ENCODE data around the gene GLI3.
A peak's percentile ranks its signal among the peaks of the same experiment; 100 is the strongest.

GLI3 gene

DNA sequence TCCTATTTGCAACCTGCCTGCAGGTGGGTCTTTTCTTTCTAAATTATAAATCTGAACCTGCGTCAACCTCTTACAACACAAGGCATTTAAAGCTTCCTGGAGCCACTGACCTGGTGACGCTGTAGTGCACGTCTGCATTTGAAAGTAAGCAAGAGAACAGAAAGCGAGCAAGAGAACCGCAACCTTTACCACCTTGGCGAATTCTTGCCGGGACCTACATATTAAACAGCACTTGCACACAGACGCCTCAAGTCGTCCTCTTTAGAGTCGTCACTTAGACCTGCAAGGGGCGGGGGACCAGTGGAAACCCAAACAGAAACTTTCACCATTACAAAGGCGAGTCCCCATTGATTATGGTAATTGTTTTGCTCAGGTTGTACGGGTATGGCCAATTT is 9.5 kb downstream of the GLI3 start:
- peaks cover 26 to 28% of the 10 kb centered on the region in 2 donors for H3K27me3 ChIP-seq (ENCODE audit: control insufficient read depth in 1 of 2, insufficient read depth in 2 of 2, low read length in 2 of 2)
- H3K27ac ChIP-seq (ENCODE audit: low read depth, low read length), result no peak overlapping the region
- H3K4me3 ChIP-seq (ENCODE audit: low read depth in 1 of 2, low read length in 2 of 2), result peak overlapping the region in 1 of 2 donors; percentile 7
- H3K9me3 ChIP-seq (ENCODE audit: control insufficient read depth in 1 of 2, low read length in 2 of 2), result no peaks in the 10 kb centered on the region
- no peak overlapping the region for H3K9ac ChIP-seq (ENCODE audit: low read depth in 1 of 2, low read length in 2 of 2)
- H3K4me1 ChIP-seq (ENCODE audit: control insufficient read depth in 1 of 2, insufficient read depth in 2 of 2, low read length in 2 of 2), result no peaks in the 10 kb centered on the region
- H3K36me3 ChIP-seq (ENCODE audit: control insufficient read depth in 1 of 2, insufficient read depth in 2 of 2, low read length in 2 of 2), result no peaks in the 10 kb centered on the region

DNA sequence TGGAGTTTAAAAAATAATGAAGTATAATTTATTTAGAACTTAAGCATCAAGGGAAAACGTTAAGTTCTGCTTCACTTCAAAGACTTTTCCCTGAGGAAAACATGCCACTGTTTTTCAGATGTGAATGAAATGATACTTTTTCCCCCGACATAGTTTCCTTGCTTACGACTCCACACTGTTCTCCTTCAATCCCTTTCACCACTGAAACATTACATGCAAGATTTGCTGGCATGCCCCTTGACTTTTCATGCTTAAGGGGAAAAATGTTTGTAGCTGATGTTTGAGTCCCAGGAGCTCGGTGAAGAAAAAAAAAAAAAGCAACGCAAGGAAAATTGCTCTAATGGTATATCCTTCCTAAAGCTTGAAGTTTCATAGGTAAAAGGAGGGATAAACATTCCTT is 10.0 kb downstream of the GLI3 start:
- H3K9me3 ChIP-seq (ENCODE audit: control insufficient read depth in 1 of 2, low read length in 2 of 2), result no peaks in the 10 kb centered on the region
- H3K27me3 ChIP-seq (ENCODE audit: control insufficient read depth in 1 of 2, insufficient read depth in 2 of 2, low read length in 2 of 2), result peaks cover 24 to 28% of the 10 kb centered on the region in 2 donors
- no peaks in the 10 kb centered on the region for H3K4me1 ChIP-seq (ENCODE audit: control insufficient read depth in 1 of 2, insufficient read depth in 2 of 2, low read length in 2 of 2)
- no peaks in the 10 kb centered on the region for H3K36me3 ChIP-seq (ENCODE audit: control insufficient read depth in 1 of 2, insufficient read depth in 2 of 2, low read length in 2 of 2)
- H3K4me3 ChIP-seq (ENCODE audit: low read depth in 1 of 2, low read length in 2 of 2), result no peak overlapping the region
- H3K27ac ChIP-seq (ENCODE audit: low read depth, low read length), result no peak overlapping the region
- H3K9ac ChIP-seq (ENCODE audit: low read depth in 1 of 2, low read length in 2 of 2), result no peak overlapping the region

DNA sequence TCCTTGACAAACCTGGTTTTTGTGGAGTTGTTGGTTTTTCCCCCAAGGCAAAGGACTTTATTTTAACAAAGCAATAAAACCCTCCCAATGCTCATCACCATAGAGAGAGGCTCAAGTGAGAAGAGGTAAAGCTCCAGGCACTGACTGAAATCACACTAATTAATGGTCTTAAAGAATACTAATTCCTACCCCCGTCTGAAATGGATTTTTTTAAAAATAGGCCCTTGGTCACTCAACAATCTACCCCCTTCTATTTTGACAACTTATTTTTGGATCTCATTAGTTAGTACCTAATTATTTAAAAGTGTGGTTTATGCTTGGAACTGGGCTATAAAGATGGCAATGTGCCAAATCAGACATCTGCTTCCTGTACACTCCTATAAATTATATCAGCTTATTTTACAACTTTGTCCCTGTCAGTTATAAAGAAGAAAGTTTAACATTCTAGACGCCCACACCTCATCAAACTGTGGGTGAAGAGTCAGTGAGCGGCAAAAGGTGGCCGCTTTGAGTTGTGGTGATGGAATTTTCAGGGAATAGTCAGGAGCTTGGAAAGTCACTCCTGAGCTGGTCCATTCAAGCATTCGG is 10.6 kb downstream of the GLI3 start:
- no peaks in the 10 kb centered on the region for H3K36me3 ChIP-seq (ENCODE audit: control insufficient read depth in 1 of 2, insufficient read depth in 2 of 2, low read length in 2 of 2)
- H3K9ac ChIP-seq (ENCODE audit: low read depth in 1 of 2, low read length in 2 of 2), result no peak overlapping the region
- H3K27ac ChIP-seq (ENCODE audit: low read depth, low read length), result no peak overlapping the region
- H3K4me1 ChIP-seq (ENCODE audit: control insufficient read depth in 1 of 2, insufficient read depth in 2 of 2, low read length in 2 of 2), result no peaks in the 10 kb centered on the region
- no peaks in the 10 kb centered on the region for H3K9me3 ChIP-seq (ENCODE audit: control insufficient read depth in 1 of 2, low read length in 2 of 2)
- H3K4me3 ChIP-seq (ENCODE audit: low read depth in 1 of 2, low read length in 2 of 2), result no peak overlapping the region
- H3K27me3 ChIP-seq (ENCODE audit: control insufficient read depth in 1 of 2, insufficient read depth in 2 of 2, low read length in 2 of 2), result peaks cover 24 to 28% of the 10 kb centered on the region in 2 donors

DNA sequence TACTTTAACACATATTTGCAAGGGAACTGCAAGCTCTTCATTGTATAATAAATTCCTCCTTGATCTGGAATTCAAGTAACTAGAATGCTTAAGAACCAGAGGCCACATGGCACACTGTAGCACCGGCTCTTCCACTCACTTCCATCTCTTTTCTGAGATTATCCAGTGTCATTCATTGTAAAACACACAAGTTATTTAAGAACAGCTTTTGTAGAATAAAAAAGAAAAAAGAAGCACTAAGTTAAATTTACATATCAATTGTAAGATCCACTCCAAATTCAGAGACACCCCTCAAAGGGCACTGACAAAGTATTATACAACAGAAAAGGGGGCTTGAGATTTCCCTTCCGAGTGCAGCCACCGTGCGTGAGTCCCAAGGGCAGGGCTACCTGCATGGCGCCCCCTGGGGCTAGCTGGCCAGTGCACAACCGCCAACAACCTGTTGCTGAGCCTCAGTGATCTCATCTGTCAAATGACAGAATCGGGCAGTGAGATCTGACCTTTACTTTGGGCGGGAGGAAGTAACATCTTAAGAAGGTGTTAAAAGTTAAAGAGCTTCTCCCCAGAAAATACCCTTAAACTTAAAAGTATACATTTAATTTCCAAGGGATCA is 12.5 kb downstream of the GLI3 start:
- Histone ChIP-seq H3K9me3 (ENCODE audit: control insufficient read depth in 1 of 2, low read length in 2 of 2) (no peaks in the 10 kb centered on the region), H3K4me3 (ENCODE audit: low read depth in 1 of 2, low read length in 2 of 2) (no peak overlapping the region), H3K27ac (ENCODE audit: low read depth, low read length) (no peak overlapping the region), H3K4me1 (ENCODE audit: control insufficient read depth in 1 of 2, insufficient read depth in 2 of 2, low read length in 2 of 2) (no peaks in the 10 kb centered on the region), H3K27me3 (ENCODE audit: control insufficient read depth in 1 of 2, insufficient read depth in 2 of 2, low read length in 2 of 2) (peaks cover 22 to 24% of the 10 kb centered on the region in 2 donors), H3K9ac (ENCODE audit: low read depth in 1 of 2, low read length in 2 of 2) (no peak overlapping the region), H3K36me3 (ENCODE audit: control insufficient read depth in 1 of 2, insufficient read depth in 2 of 2, low read length in 2 of 2) (no peaks in the 10 kb centered on the region)

DNA sequence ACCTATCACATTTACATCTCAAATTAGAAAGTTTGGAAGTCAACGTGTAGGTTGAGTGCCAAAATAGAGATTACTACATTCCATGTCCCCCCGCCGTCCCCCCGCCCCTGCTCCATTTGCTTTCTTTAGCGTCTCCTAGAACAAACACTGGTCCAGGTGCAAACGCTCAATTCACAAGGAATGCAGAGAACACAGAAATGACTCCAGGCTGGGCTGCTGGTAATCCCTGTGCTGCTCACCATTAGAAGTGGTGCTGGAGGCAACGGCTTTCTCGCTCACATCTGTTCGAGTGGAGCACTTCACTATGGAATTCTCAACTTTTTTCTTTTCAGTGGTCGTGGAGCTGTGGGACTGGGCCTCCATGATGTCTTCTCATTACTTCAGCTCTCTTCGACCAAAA is 14.1 kb downstream of the GLI3 start:
- Histone ChIP-seq H3K9me3 (ENCODE audit: control insufficient read depth in 1 of 2, low read length in 2 of 2) (no peaks in the 10 kb centered on the region), H3K27ac (ENCODE audit: low read depth, low read length) (no peak overlapping the region), H3K4me1 (ENCODE audit: control insufficient read depth in 1 of 2, insufficient read depth in 2 of 2, low read length in 2 of 2) (no peaks in the 10 kb centered on the region), H3K27me3 (ENCODE audit: control insufficient read depth in 1 of 2, insufficient read depth in 2 of 2, low read length in 2 of 2) (peaks cover 9 to 10% of the 10 kb centered on the region in 2 donors), H3K4me3 (ENCODE audit: low read depth in 1 of 2, low read length in 2 of 2) (no peak overlapping the region), H3K36me3 (ENCODE audit: control insufficient read depth in 1 of 2, insufficient read depth in 2 of 2, low read length in 2 of 2) (no peaks in the 10 kb centered on the region), H3K9ac (ENCODE audit: low read depth in 1 of 2, low read length in 2 of 2) (no peak overlapping the region)

DNA sequence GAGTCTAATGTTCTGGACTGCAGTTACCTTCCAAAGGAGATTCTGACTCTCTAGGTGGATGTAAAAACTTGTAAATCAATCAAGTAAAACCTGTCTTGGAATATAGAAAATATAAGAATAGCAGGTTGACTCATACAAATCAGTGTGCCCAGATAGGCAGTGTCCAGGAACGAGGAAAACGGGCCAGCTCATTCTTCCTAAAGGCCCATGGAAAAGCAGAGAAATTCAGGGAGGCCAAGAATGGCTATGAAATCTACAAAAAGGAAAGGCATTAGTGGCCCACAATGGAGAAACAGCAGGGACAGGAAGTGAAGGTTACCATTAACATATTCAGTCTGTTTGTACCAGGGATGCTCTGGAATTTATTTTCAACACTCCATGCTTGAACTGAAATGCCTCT is 14.9 kb downstream of the GLI3 start:
- no peaks in the 10 kb centered on the region for H3K36me3 ChIP-seq (ENCODE audit: control insufficient read depth in 1 of 2, insufficient read depth in 2 of 2, low read length in 2 of 2)
- H3K9ac ChIP-seq (ENCODE audit: low read depth in 1 of 2, low read length in 2 of 2), result no peak overlapping the region
- H3K27ac ChIP-seq (ENCODE audit: low read depth, low read length), result no peak overlapping the region
- peaks cover 3% of the 10 kb centered on the region in 2 donors for H3K27me3 ChIP-seq (ENCODE audit: control insufficient read depth in 1 of 2, insufficient read depth in 2 of 2, low read length in 2 of 2)
- no peaks in the 10 kb centered on the region for H3K4me1 ChIP-seq (ENCODE audit: control insufficient read depth in 1 of 2, insufficient read depth in 2 of 2, low read length in 2 of 2)
- H3K4me3 ChIP-seq (ENCODE audit: low read depth in 1 of 2, low read length in 2 of 2), result no peak overlapping the region
- H3K9me3 ChIP-seq (ENCODE audit: control insufficient read depth in 1 of 2, low read length in 2 of 2), result no peaks in the 10 kb centered on the region

DNA sequence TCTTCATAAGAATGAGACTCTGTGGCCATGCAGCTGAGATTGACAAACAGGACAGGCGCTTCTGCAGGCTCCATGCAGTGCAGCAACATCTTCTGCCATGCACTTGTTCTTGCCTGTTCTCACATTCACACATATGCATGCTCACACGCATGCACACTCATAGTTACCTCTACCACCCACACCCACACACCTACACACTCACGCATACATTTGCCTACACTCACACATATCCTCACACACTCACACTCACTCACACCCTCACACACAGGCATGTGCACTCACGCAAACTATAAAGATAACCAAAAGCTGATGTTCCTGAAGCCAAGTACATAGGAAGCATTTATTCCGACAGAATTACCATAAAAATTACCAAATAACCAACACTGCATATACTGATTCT is 15.7 kb downstream of the GLI3 start:
- H3K9ac ChIP-seq (ENCODE audit: low read depth in 1 of 2, low read length in 2 of 2), result no peak overlapping the region
- no peaks in the 10 kb centered on the region for H3K27me3 ChIP-seq (ENCODE audit: control insufficient read depth in 1 of 2, insufficient read depth in 2 of 2, low read length in 2 of 2)
- no peak overlapping the region for H3K4me3 ChIP-seq (ENCODE audit: low read depth in 1 of 2, low read length in 2 of 2)
- no peaks in the 10 kb centered on the region for H3K4me1 ChIP-seq (ENCODE audit: control insufficient read depth in 1 of 2, insufficient read depth in 2 of 2, low read length in 2 of 2)
- no peak overlapping the region for H3K27ac ChIP-seq (ENCODE audit: low read depth, low read length)
- H3K36me3 ChIP-seq (ENCODE audit: control insufficient read depth in 1 of 2, insufficient read depth in 2 of 2, low read length in 2 of 2), result no peaks in the 10 kb centered on the region
- H3K9me3 ChIP-seq (ENCODE audit: control insufficient read depth in 1 of 2, low read length in 2 of 2), result no peaks in the 10 kb centered on the region

DNA sequence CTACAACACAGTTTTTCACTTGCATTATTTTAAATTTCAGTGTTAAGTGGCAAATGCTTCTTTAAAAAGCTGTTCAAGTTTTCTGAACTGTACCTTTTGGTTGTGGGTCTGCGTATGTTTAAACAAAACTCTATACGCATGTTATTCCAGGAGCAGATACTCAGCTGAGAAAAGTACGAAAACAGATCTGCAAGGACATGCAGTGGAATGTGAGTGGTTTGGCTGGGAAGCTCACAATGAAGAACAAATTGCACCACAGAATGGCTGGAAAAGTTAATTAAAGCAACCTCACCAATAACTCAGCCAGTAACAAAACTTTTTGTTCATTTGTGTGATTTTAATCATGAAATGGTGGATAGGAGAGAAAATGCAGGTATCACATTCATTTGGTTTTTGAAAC is 17.6 kb downstream of the GLI3 start:
- no peak overlapping the region for H3K4me3 ChIP-seq (ENCODE audit: low read depth in 1 of 2, low read length in 2 of 2)
- H3K27me3 ChIP-seq (ENCODE audit: control insufficient read depth in 1 of 2, insufficient read depth in 2 of 2, low read length in 2 of 2), result no peaks in the 10 kb centered on the region
- no peaks in the 10 kb centered on the region for H3K4me1 ChIP-seq (ENCODE audit: control insufficient read depth in 1 of 2, insufficient read depth in 2 of 2, low read length in 2 of 2)
- H3K9me3 ChIP-seq (ENCODE audit: control insufficient read depth in 1 of 2, low read length in 2 of 2), result no peaks in the 10 kb centered on the region
- no peaks in the 10 kb centered on the region for H3K36me3 ChIP-seq (ENCODE audit: control insufficient read depth in 1 of 2, insufficient read depth in 2 of 2, low read length in 2 of 2)
- H3K9ac ChIP-seq (ENCODE audit: low read depth in 1 of 2, low read length in 2 of 2), result no peak overlapping the region
- no peak overlapping the region for H3K27ac ChIP-seq (ENCODE audit: low read depth, low read length)

DNA sequence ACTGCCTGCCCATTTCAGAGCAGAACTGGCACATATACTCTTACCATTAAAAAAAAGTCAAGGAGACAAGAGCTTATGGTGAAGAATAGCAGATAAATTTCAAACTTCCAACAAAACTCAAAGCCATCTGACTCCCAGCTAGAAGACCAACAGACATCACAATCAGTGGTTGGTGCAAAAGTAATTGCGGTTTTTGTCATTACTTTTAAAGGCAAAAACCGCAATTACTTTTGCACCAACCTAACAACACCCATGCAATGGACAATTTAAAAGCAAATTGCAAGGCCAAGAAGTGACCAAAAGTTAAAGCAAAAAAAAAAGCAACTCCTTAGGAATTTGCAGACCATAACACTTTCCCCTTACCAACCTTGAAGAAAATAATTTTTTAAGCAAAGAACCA is 18.8 kb downstream of the GLI3 start:
- Histone ChIP-seq H3K27me3 (ENCODE audit: control insufficient read depth in 1 of 2, insufficient read depth in 2 of 2, low read length in 2 of 2) (no peaks in the 10 kb centered on the region), H3K9me3 (ENCODE audit: control insufficient read depth in 1 of 2, low read length in 2 of 2) (no peaks in the 10 kb centered on the region), H3K9ac (ENCODE audit: low read depth in 1 of 2, low read length in 2 of 2) (no peak overlapping the region), H3K27ac (ENCODE audit: low read depth, low read length) (no peak overlapping the region), H3K36me3 (ENCODE audit: control insufficient read depth in 1 of 2, insufficient read depth in 2 of 2, low read length in 2 of 2) (no peaks in the 10 kb centered on the region), H3K4me3 (ENCODE audit: low read depth in 1 of 2, low read length in 2 of 2) (no peak overlapping the region), H3K4me1 (ENCODE audit: control insufficient read depth in 1 of 2, insufficient read depth in 2 of 2, low read length in 2 of 2) (no peaks in the 10 kb centered on the region)

DNA sequence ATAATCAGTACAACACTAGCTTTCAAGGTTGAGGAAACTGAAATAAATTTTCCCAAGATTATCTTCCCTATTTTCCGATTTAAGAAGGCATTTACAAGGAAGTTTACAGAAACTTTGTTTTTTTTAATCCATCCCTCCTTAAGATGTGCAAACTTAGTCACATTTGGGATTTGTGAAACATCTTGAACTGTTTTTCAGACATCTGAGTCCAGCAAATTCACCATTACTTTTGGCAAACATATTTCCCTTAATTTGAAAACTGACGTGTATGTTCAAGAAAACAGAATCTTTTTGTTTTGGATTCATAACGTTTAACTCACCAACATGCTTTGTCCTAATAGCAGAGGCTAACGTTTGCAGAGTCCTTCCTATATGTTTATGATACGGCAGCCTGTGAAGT is 19.5 kb downstream of the GLI3 start:
- Histone ChIP-seq H3K4me3 (ENCODE audit: low read depth in 1 of 2, low read length in 2 of 2) (no peak overlapping the region), H3K36me3 (ENCODE audit: control insufficient read depth in 1 of 2, insufficient read depth in 2 of 2, low read length in 2 of 2) (no peaks in the 10 kb centered on the region), H3K27ac (ENCODE audit: low read depth, low read length) (no peak overlapping the region), H3K4me1 (ENCODE audit: control insufficient read depth in 1 of 2, insufficient read depth in 2 of 2, low read length in 2 of 2) (no peaks in the 10 kb centered on the region), H3K9me3 (ENCODE audit: control insufficient read depth in 1 of 2, low read length in 2 of 2) (no peaks in the 10 kb centered on the region), H3K9ac (ENCODE audit: low read depth in 1 of 2, low read length in 2 of 2) (no peak overlapping the region), H3K27me3 (ENCODE audit: control insufficient read depth in 1 of 2, insufficient read depth in 2 of 2, low read length in 2 of 2) (no peaks in the 10 kb centered on the region)

All from duodenal mucosa (tissue), 2 donors.